ENCODE results near the gene TIAM2. TPM values are rescaled to one million over a fixed set of nuclear protein-coding genes. Genes with fewer than 3 reads are reported as not detected.

Gene TIAM2
- total RNA-seq, 2 experiments from 2014 or later: 5.4 to 6.2 TPM

DNA sequence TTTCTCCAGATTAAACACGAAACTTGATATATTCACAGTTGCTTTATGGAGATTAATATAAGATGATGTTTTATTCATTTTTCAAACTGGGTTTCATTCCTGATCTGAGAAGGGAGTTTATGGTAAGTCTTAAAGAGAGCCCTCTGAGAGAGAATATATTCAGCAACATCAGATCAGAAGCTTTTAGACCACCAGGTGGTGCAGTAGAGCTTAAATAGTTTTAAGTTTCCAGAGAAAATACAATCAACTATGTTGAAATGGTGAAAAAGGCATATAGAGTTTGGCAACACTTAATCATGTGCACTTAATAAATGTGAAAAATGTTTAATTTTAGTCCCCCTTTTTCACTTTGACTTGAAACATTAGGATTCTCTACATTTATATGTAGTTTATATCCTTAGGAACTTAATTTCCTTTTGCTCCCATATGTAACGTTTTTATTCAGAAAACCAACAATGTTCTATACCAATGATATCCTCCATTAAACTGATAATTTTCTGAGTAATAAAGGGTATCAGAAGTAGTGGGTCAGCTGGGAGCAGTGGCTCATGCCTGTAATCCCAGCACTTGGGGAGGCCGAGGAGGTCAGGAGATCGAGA, 182.3 kb downstream of the TIAM2 start:
- Histone ChIP-seq H3K36me3 (ENCODE audit: insufficient read depth, low read length) (no peaks in the 10 kb centered on the region), H2AFZ (ENCODE audit: low read length) (peak overlapping the region; percentile 65; the same call in 1 of the 2 replicates), H3K9me2 (ENCODE audit: insufficient read depth, low read length) (no peaks in the 10 kb centered on the region), H3K4me3 (ENCODE audit: low read depth, low read length, poor library complexity, severe bottlenecking) (peak overlapping the region; percentile 66), H3K4me2 (ENCODE audit: low read length) (peak overlapping the region; percentile 87), H4K20me1 (ENCODE audit: insufficient read depth, low read length) (no peaks in the 10 kb centered on the region), H3K4me1 (ENCODE audit: insufficient read depth, low read length, poor library complexity, severe bottlenecking) (peaks cover 61% of the 10 kb centered on the region), H3K27ac (ENCODE audit: low read depth, low read length, poor library complexity, severe bottlenecking) (peak overlapping the region; percentile 84), H3K79me2 (ENCODE audit: insufficient read depth, low read depth, low read length) (no peaks in the 10 kb centered on the region), H3K9me3 (ENCODE audit: low read length) (no peaks in the 10 kb centered on the region)
- DNase-seq (ENCODE audit: low spot score): peak; percentile 86
- CTCF ChIA-PET (ENCODE audit: unreplicated experiment): interaction anchor here (1.3 kb wide), 1 partner anchor 502 kb away, joined by 4 read pairs; no protein-coding TSS in a partner anchor
- POLR2A ChIA-PET: interaction anchor here (0.6 to 1.4 kb wide), 4 partner anchors 132 to 596 kb away, joined by 3 to 5 read pairs (median 4); no protein-coding TSS in a partner anchor
- intact Hi-C loops (cut with micrococcal nuclease; ENCODE audit: unreplicated experiment): loop anchor here (1.0 to 5.0 kb wide), 3 partner anchors 71 to 445 kb away; partner anchors contain the start of gene SCAF8
- no TSS peak for BruUV-seq (replicated peaks)
- TF ChIP-seq EZH2phosphoT487 (IDR thresholded peaks at IDR 0.05; ENCODE audit: borderline replicate concordance, low read depth, low read length): no peak
- TF ChIP-seq, protein P1, sequence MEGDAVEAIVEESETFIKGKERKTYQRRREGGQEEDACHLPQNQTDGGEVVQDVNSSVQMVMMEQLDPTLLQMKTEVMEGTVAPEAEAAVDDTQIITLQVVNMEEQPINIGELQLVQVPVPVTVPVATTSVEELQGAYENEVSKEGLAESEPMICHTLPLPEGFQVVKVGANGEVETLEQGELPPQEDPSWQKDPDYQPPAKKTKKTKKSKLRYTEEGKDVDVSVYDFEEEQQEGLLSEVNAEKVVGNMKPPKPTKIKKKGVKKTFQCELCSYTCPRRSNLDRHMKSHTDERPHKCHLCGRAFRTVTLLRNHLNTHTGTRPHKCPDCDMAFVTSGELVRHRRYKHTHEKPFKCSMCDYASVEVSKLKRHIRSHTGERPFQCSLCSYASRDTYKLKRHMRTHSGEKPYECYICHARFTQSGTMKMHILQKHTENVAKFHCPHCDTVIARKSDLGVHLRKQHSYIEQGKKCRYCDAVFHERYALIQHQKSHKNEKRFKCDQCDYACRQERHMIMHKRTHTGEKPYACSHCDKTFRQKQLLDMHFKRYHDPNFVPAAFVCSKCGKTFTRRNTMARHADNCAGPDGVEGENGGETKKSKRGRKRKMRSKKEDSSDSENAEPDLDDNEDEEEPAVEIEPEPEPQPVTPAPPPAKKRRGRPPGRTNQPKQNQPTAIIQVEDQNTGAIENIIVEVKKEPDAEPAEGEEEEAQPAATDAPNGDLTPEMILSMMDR (conservative IDR thresholded peaks at IDR 0.05; ENCODE audit: low read length): peak; percentile 96

DNA sequence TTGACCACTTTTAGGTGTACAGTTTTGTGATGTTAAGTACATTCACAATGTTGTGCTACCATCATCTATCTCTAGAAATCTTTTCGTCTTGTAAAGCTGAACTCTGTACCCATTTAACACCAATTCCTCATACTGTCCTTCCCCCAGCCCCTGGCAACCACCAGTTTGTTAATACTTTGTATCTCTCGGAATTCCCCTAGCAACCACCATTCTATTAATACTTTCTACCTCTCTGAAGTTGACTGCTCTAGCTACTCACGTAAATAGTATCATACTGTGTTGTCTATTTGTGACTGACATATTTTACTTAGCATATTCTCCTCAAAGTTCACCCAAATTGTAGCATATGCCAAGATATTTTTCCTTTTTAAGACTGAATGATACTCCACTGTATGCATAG, 186.4 kb downstream of the TIAM2 start:
- no peaks in the 10 kb centered on the region for H3K9me3 ChIP-seq (ENCODE audit: low read length)
- peak overlapping the region; percentile 92 for H3K4me2 ChIP-seq (ENCODE audit: low read length)
- CTCF ChIA-PET (ENCODE audit: unreplicated experiment): no interaction called here

More for the DNA sequence above, 186.4 kb downstream of the TIAM2 start:
- Histone ChIP-seq H4K20me1 (ENCODE audit: insufficient read depth, low read length) (no peaks in the 10 kb centered on the region), H3K4me1 (ENCODE audit: insufficient read depth, low read length, poor library complexity, severe bottlenecking) (peaks cover 69% of the 10 kb centered on the region), H3K36me3 (ENCODE audit: insufficient read depth, low read length) (no peaks in the 10 kb centered on the region), H2AFZ (ENCODE audit: low read length) (peak overlapping the region; percentile 95), H3K9me2 (ENCODE audit: insufficient read depth, low read length) (no peaks in the 10 kb centered on the region), H3K4me3 (ENCODE audit: low read depth, low read length, poor library complexity, severe bottlenecking) (peak overlapping the region; percentile 65), H3K79me2 (ENCODE audit: insufficient read depth, low read depth, low read length) (peaks cover 16% of the 10 kb centered on the region; the same call in 1 of the 2 replicates), H3K27ac (ENCODE audit: low read depth, low read length, poor library complexity, severe bottlenecking) (peak overlapping the region; percentile 81)
- TF ChIP-seq, protein P1 (conservative IDR thresholded peaks at IDR 0.05; ENCODE audit: low read length): no peak
- TF ChIP-seq EZH2phosphoT487 (IDR thresholded peaks at IDR 0.05; ENCODE audit: borderline replicate concordance, low read depth, low read length): no peak
- POLR2A ChIA-PET: interaction anchor here (0.7 to 2.3 kb wide), 2 partner anchors 11 to 135 kb away, joined by 3 to 11 read pairs; no protein-coding TSS in a partner anchor
- DNase-seq (ENCODE audit: low spot score): peak; percentile 48
- BruUV-seq (replicated peaks): no TSS peak
- intact Hi-C loops (cut with micrococcal nuclease; ENCODE audit: unreplicated experiment): loop anchor here (2.0 kb wide), 1 partner anchor 133 kb away; the partner anchor contains the start of gene TFB1M
